Activated CD4-positive, alpha-beta T cell treated with anti-CD3 and anti-CD28 coated beads for 24 hours (primary cell): ENCODE measurements around the gene CIDEC.
A peak's percentile ranks its signal among the peaks of the same experiment; 100 is the strongest.

Experiments used
- DNase-seq, 2 donors: peaks; one replicate each; pipeline ENCODE4 v3.0.0-alpha.2; 2020; ENCODE audit warnings: low read depth in 2 of 2

The CIDEC gene

GRCh38 chr3:9846931-9847488 is 33.0 kb downstream of the CIDEC start:
- no peak for DNase-seq

- no peak for DNase-seq
Observed at GRCh38 chr3:9846231-9846630, 33.8 kb downstream of the CIDEC start.

GRCh38 chr3:9843715-9844438 is 36.2 kb downstream of the CIDEC start, which contains the start of gene RPUSD3:
Gene RPUSD3, minus strand, starts transcription at chr3:9844008. Its CDS starts 18 bp downstream, at chr3:9843990.
- DNase-seq, result peak; percentile 96 to 97

GRCh38 chr3:9841015-9841414 is 39.0 kb downstream of the CIDEC start:
- DNase-seq, result no peak

GRCh38 chr3:9838856-9839255 is 41.2 kb downstream of the CIDEC start:
- DNase-seq, result no peak

- no peak for DNase-seq
Observed at GRCh38 chr3:9837701-9838582, 42.1 kb downstream of the CIDEC start.

GRCh38 chr3:9834520-9835380 is 45.3 kb downstream of the CIDEC start:
- DNase-seq, result no peak

- no peak for DNase-seq
Observed at GRCh38 chr3:9833078-9833477, 47.0 kb downstream of the CIDEC start.

GRCh38 chr3:9831253-9831652 is 48.8 kb downstream of the CIDEC start:
- DNase-seq, result no peak

GRCh38 chr3:9828801-9829755 is 51.0 kb downstream of the CIDEC start:
- no peak for DNase-seq

- no peak for DNase-seq
Observed at GRCh38 chr3:9826815-9827573, 53.1 kb downstream of the CIDEC start.

- DNase-seq, result no peak
Observed at GRCh38 chr3:9825451-9826040, 54.5 kb downstream of the CIDEC start.

GRCh38 chr3:9820946-9821345 is 59.1 kb downstream of the CIDEC start:
- no peak for DNase-seq

GRCh38 chr3:9820543-9820942 is 59.5 kb downstream of the CIDEC start:
- DNase-seq, result no peak

GRCh38 chr3:9818666-9819335 is 61.3 kb downstream of the CIDEC start:
- DNase-seq, result no peak

- DNase-seq, result no peak
Observed at GRCh38 chr3:9817436-9817835, 62.6 kb downstream of the CIDEC start.
